GM18909 (cell line): ENCODE results near the gene KCNK3.
"Not testable (repeated sequence)": the region's sequence is repeated elsewhere in the genome, so short reads cannot be mapped to it uniquely, and the experiment has no call there.

Experiments used
- ATAC-seq: cut with Tn5 transposase; IDR thresholded peaks from one replicate; pipeline ENCODE4 v1.9.1; 2021; ENCODE audit warnings: mild to moderate bottlenecking; ENCODE audit not compliant: unreplicated experiment, poor library complexity

KCNK3 gene

GRCh38 chr2:26660363-26660962 lies 32.1 kb upstream of the KCNK3 start:
- ATAC-seq, result no peak

GRCh38 chr2:26665296-26665695 lies 27.2 kb upstream of the KCNK3 start:
- ATAC-seq, result not testable (repeated sequence)

DNA sequence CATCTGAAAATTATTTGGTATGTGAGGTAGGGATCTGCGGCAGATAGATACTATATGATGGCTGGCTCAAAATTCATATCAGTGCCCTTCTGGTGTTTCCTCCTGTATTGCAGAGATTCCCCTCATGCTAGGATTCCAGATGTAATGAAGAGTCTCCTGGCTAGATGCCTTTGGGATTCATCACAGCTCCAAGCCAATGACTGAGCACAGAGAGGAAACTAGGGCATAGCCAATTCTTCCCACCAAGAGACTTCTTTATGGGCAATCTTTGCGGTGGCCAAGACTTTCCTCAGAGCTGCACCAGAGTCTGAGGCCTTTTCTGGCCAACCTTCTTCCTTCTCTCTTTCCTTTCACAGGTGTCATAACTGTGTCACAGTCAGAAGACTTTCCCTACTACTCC lies 25.9 kb upstream of the KCNK3 start:
- ATAC-seq, result no peak

DNA sequence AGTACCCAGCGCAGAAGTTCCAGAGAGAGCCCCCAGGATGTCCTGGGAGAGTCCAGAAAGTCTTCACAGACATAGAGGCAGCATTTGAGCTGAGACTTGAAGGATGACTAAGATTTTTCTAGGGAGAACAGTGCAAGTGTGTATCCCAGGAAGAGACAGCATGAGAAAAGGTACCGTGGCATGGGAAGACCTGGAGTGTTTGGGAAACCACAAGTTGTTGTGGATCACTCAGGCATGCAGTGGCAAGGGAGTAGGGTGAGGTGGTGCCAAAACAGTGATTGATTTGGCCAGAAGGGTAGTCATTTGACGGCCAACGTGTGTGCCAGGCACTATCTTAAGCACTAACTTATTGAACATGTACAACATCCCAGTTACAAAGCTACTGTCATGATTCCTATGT lies 24.5 kb upstream of the KCNK3 start:
- no peak for ATAC-seq

GRCh38 chr2:26668856-26669750 lies 23.4 kb upstream of the KCNK3 start:
- no peak for ATAC-seq

DNA sequence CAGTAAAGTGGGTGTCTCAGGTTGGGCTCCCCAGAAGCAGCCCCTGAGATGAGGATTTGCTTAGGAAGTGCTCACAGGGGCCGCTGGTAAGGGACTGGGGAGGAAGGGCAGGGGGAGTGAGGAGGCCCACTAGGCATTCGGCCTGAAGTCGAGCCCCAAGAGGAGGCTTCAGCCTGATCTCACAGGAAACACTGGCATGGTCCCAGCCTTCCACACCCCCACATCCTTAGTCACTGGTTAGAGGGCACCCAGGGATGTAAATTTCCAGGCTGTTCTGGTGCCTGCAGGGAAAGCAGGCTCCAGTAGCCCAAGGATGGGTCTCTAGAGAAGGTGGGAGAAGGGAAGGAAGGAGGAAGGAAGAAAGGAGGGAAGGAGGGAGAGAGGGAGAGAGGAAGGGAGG lies 22.4 kb upstream of the KCNK3 start:
- no peak for ATAC-seq

DNA sequence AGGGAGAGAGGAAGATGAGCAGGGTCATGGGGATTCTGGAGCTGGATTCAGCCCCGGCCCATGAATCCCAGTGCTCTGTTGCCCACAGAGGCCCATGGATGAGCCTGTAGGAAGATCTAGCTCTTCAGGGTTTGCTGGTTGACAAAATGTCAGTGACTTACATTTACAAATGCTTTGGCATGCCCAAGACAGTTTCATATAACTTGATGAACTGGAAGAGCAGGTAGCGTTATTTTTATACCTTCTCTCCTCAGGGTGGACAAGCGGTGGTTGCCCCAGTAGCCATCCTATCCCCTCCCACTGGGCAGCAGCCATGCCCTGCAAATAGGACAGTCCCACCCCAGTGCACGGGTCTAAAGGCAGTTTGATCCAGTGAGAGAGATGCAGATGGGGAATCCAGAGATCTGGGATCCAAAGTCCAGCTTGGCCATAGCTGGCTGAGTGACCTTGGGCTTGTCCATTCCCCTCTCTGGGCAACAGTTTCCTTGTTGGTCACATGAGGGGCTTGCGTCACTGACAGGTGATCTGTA lies 21.5 kb upstream of the KCNK3 start:
- ATAC-seq, result no peak

- no peak for ATAC-seq
Observed at GRCh38 chr2:26671691-26672090, 20.8 kb upstream of the KCNK3 start.

DNA sequence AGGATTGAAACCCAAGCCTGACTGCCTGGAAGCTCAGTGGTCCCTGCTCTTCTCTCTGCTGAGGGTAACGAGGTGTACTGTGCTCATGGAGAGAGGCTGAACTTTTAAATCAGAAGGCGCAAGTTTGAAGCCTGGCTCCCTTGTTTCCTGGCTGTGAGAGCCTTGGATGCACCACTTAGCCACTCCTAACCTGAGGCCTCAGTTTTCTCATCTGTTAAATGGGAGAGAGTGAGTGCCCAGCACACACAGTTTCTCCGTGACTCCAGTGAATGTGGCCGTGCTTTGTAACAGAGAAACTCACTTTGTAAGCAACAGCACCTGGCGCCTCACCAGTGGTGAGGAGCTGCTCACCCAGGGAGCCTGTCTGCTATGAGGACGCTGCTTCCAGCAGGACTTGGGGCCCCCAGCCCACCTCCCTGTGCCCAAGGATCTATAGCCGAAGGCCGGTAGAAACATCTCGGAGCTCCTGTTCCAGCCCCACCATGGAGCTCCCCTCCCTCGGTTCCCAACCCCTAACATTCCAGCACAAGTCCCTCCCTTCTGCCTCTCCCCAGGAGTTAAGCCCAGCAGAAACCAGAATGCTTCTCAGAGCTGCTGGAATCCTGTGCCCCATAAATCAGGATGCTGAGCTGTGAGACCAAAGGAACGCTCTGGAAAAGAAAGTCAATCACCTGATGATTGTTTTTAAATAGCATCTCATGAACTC lies 20.3 kb upstream of the KCNK3 start:
- no peak for ATAC-seq

DNA sequence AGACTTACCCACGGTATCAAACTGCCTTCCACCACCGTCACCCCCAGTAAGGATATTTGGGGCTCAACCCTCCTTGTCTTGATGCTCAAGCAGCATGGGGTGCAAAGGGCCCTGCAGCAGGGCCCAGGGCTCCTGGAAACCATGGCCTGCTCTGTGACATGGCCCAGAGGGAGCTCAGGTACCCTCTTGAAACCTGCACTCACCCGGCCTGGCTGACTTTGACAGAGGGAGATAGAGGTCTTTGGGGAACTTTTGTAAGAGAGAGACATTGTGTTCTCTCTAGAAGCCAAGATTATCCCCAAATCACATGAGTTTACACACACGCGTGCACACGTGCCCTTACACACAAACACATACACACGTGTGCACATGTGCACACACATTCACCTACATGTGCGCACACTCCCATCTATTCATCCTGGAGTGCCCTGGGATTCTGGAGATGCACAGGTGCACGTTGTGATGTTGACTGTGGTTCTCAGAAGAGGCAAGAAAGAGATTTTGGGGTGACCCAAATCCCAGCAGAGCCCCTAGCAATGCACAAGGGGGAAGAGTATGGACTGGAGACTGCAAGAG lies 19.6 kb upstream of the KCNK3 start:
- ATAC-seq, result no peak

DNA sequence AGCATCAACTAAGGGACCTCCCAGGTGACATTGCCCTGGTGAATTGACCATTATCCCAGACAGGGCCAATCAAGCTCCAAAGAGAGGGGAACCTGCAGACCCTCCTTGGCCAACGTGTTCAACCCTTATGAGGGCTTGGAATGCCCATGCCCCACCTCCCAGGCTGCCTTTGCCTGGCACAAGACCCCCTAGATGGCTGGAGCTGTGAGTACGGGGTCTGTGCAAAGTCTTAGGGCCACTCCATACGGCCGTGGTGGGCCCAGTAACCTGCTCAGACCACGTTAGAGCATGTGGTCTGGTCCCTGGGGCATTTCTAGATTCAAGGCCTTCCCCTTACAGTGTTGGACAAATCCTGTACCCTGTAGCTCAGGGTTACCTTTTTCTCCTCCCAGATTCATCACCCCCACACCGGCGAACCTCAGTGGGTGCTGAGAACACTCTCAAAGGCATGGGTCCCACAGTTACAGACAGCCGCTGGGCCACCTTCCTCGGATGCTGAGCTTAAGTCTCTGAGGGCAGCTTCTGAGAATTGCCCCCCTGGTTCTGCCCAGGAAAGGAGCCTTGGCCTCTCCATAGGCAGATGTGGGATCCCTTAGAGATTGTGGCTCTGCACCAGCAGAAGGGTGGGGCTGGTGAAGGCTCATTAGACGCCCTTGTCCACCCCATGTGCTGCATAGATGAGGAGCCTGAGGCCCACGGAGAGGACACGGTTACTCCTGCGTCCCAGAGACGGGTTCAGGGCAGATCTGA lies 18.3 kb upstream of the KCNK3 start:
- no peak for ATAC-seq

DNA sequence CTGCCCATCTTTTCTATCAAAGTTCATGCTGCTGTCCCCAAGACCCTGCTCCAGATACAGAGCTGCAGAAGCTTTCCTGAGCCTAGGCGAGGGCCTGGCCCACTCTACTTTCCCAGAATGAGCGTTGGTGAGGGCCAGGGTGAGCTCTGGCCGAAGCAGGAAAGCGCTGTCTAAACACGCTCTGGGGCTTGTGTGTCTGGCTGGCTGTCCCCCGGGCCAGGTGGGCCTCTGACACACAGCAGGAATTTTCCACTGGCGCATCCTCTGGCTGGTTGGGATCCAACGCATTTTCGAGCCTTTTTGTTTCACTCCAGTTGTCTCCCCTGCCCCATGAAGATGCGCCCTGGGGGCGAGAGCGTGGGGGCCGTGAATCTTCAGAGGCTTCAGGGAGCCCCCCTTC lies 17.8 kb upstream of the KCNK3 start:
- no peak for ATAC-seq

- no peak for ATAC-seq
Observed at GRCh38 chr2:26675651-26676255, 16.8 kb upstream of the KCNK3 start.

DNA sequence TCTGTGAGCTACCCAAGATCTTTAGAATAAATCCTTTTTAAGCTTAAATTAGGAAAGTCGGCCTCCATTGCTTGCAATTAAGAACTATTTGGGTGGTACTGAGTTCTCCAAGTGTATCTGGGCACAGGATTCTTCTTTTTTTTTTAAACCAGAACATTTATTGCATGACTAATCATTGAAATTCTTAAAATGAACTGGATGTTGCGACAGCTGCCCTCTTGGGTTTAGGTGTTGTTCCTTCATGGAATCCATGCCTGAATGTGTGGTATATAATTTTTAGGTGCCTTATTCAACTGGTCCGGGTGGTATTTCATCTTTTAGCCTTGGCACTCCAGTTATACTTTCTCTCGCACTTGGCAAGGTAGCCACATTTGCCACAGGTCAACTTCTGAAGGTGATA lies 14.5 kb upstream of the KCNK3 start:
- ATAC-seq, result no peak

GRCh38 chr2:26679867-26680266 lies 12.7 kb upstream of the KCNK3 start:
- no peak for ATAC-seq

GRCh38 chr2:26681656-26682055 lies 10.9 kb upstream of the KCNK3 start:
- ATAC-seq, result no peak

- ATAC-seq, result no peak
Observed at GRCh38 chr2:26682155-26682554, 10.4 kb upstream of the KCNK3 start.

DNA sequence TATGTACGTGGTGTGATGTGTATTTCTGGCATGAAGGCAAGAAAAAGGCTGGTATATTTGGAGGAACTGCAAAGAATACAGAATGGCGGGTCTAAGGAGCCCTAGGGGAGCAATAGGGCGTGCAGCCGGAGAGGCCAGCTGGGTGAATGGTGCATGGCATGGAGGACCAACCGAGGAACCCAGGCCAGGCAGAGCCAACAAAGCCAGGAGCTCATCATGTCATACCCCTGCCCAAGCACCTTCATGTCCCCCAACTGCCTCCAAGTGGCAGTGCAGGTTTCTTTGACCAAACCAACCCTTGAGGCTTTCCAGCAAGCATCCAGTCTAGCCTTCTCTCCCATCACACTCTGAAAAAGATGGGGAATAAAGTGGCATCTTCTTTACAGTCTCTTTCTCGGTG lies 8.9 kb upstream of the KCNK3 start:
- ATAC-seq, result no peak

GRCh38 chr2:26685341-26685740 lies 7.2 kb upstream of the KCNK3 start:
- ATAC-seq, result no peak
